IMR-90 (cell line): ENCODE data around the gene MDP1. TPM values are rescaled to one million over a fixed set of nuclear protein-coding genes. Genes with fewer than 3 reads are reported as not detected.

Source experiments
- ATAC-seq: fragments of 200-7000 bp; cut with Tn5 transposase; 2 replicates; pipeline ENCODE4 v1.9.1; 2020; ENCODE audit warnings: low read depth, mild to moderate bottlenecking, moderate library complexity
- BruUV-seq: library from RNA; stranded (reverse); fragments of 400-500 nt; replicated peaks from 2 replicates; lab custom pipeline; 2021; lab: Mats Ljungman, UMichigan
- CTCF ChIA-PET: fragments of 300-600 bp; formaldehyde crosslinking; extraction: SDS; loops from one replicate; lab custom pipeline; 2021; ENCODE audit warnings: antibody characterized with exemption; lab: Yijun Ruan, JAX
- POLR2A ChIA-PET: fragments of 300-600 bp; sonication (Branson Sonifier 250); formaldehyde crosslinking; loops from one replicate; lab custom pipeline; 2022; ENCODE audit warnings: antibody characterized with exemption; ENCODE audit not compliant: unreplicated experiment; lab: Charles Lee
- DNase-seq: peaks from one replicate; pipeline ENCODE4 v3.0.0; 2013
- H2AFZ ChIP-seq: replicated peaks from 2 replicates; pipeline ENCODE3; 2013; ENCODE audit warnings: low read length, mild to moderate bottlenecking; ENCODE audit not compliant: poor library complexity
- H2AK5ac ChIP-seq: 2 replicates; pipeline ENCODE4 v1.6.1; 2013; ENCODE audit warnings: low read depth, low read length, inconsistent platforms
- H2AK9ac ChIP-seq: replicated peaks from 2 replicates; pipeline ENCODE3; 2013; ENCODE audit warnings: mild to moderate bottlenecking, low read depth, low read length, moderate library complexity; ENCODE audit not compliant: poor library complexity
- H2BK120ac ChIP-seq: 2 replicates; pipeline ENCODE4 v1.6.1; 2013; ENCODE audit warnings: low read depth, low read length, inconsistent platforms
- H2BK15ac ChIP-seq: 3 replicates; pipeline ENCODE4 v1.6.1; 2013; ENCODE audit warnings: low read depth, low read length, inconsistent platforms
- H2BK20ac ChIP-seq: 2 replicates; pipeline ENCODE4 v1.6.1; 2013; ENCODE audit warnings: low read depth, mild to moderate bottlenecking, inconsistent platforms, low read length, moderate library complexity
- H2BK5ac ChIP-seq: 2 replicates; pipeline ENCODE4 v1.6.1; 2013; ENCODE audit warnings: mild to moderate bottlenecking, low read depth, low read length, inconsistent platforms; ENCODE audit not compliant: poor library complexity, severe bottlenecking
- H3K14ac ChIP-seq: replicated peaks from 2 replicates; pipeline ENCODE4 v1.6.1; 2013; ENCODE audit warnings: low read depth, low read length, inconsistent platforms
- H3K18ac ChIP-seq: 2 replicates; pipeline ENCODE4 v1.6.1; 2013; ENCODE audit warnings: low read depth, low read length, control low read depth
- H3K23ac ChIP-seq: 2 replicates; pipeline ENCODE4 v1.6.1; 2013; ENCODE audit warnings: low read depth, low read length, inconsistent platforms
- H3K27ac ChIP-seq: 2 replicates; pipeline ENCODE4 v1.5.1; 2013; ENCODE audit warnings: mild to moderate bottlenecking, control low read depth, low read length; ENCODE audit not compliant: insufficient read depth
- H3K27me3 ChIP-seq: 2 replicates; pipeline ENCODE4 v1.6.1; 2013; ENCODE audit warnings: low read length; ENCODE audit not compliant: control insufficient read depth, insufficient read depth
- H3K36me3 ChIP-seq: 2 replicates; pipeline ENCODE4 v1.6.1; 2013; ENCODE audit warnings: low read length, mixed read lengths; ENCODE audit not compliant: control insufficient read depth, insufficient read depth
- H3K4ac ChIP-seq: 2 replicates; pipeline ENCODE4 v1.6.1; 2013; ENCODE audit warnings: low read depth, low read length, inconsistent platforms
- H3K4me1 ChIP-seq: 2 replicates; pipeline ENCODE4 v1.6.1; 2013; ENCODE audit warnings: low read length, mixed read lengths; ENCODE audit not compliant: control insufficient read depth, insufficient read depth
- H3K4me2 ChIP-seq: 2 replicates; pipeline ENCODE4 v1.6.1; 2013; ENCODE audit warnings: low read depth, mild to moderate bottlenecking, control low read depth, low read length, moderate library complexity
- H3K4me3 ChIP-seq: 2 replicates; pipeline ENCODE4 v1.5.1; 2013; ENCODE audit warnings: low read depth, mild to moderate bottlenecking, control low read depth, low read length, moderate library complexity; ENCODE audit not compliant: insufficient read depth
- H3K56ac ChIP-seq: 2 replicates; pipeline ENCODE4 v1.6.1; 2013; ENCODE audit warnings: low read length, inconsistent platforms; ENCODE audit not compliant: insufficient read depth; ENCODE audit errors: extremely low read depth
- H3K79me1 ChIP-seq, 2 experiments: 2 replicates each; pipeline ENCODE4 v1.6.1; 2013; ENCODE audit warnings: low read length in 2 of 2, inconsistent platforms in 1 of 2, low read depth in 1 of 2
- H3K9ac ChIP-seq: 2 replicates; pipeline ENCODE4 v1.6.1; 2013; ENCODE audit warnings: low read depth, low read length, control low read depth
- H3K9me1 ChIP-seq: 2 replicates; pipeline ENCODE4 v1.6.1; 2013; ENCODE audit warnings: low read length, inconsistent platforms; ENCODE audit not compliant: insufficient read depth
- H3K9me3 ChIP-seq: 2 replicates; pipeline ENCODE4 v1.6.1; 2013; ENCODE audit warnings: low read length; ENCODE audit not compliant: control insufficient read depth, insufficient read depth
- H4K20me1 ChIP-seq: 2 replicates; pipeline ENCODE4 v1.6.1; 2013; ENCODE audit warnings: low read length, inconsistent platforms; ENCODE audit not compliant: insufficient read depth
- H4K5ac ChIP-seq: 2 replicates; pipeline ENCODE4 v1.6.1; 2013; ENCODE audit warnings: mild to moderate bottlenecking, low read depth, low read length, control low read depth
- H4K8ac ChIP-seq, 2 experiments: 2 replicates each; pipeline ENCODE4 v1.6.1; 2013; ENCODE audit warnings: low read depth in 2 of 2, low read length in 2 of 2, control low read depth in 1 of 2, inconsistent platforms in 1 of 2
- H4K91ac ChIP-seq: 2 replicates; pipeline ENCODE4 v1.6.1; 2013; ENCODE audit warnings: low read depth, low read length, inconsistent platforms; ENCODE audit not compliant: insufficient read depth
- BHLHE40 ChIP-seq: fragments of 150-350 bp; IDR thresholded peaks from 2 replicates; pipeline ENCODE4 v1.6.1; 2016; ENCODE audit warnings: mild to moderate bottlenecking, low read depth, low read length
- CEBPB ChIP-seq: IDR thresholded peaks from 2 replicates; pipeline ENCODE4 v1.6.1; 2012; ENCODE audit warnings: low read depth, low read length, improper control_type of control experiment
- CHD1 ChIP-seq: IDR thresholded peaks from 2 replicates; pipeline ENCODE4 v1.6.1; 2012; ENCODE audit warnings: low read depth, low read length, improper control_type of control experiment
- CTCF ChIP-seq: conservative IDR thresholded peaks from 2 replicates; pipeline ENCODE4 v1.5.1; 2012; ENCODE audit warnings: mild to moderate bottlenecking, low read depth, low read length, improper control_type of control experiment
- FOS ChIP-seq: fragments of 150-350 bp; IDR thresholded peaks from 2 replicates; pipeline ENCODE4 v1.6.1; 2016; ENCODE audit warnings: low read depth, low read length
- MAFK ChIP-seq: IDR thresholded peaks from 2 replicates; pipeline ENCODE4 v1.6.1; 2012; ENCODE audit warnings: low read depth, low read length, improper control_type of control experiment
- MAZ ChIP-seq: IDR thresholded peaks from 2 replicates; pipeline ENCODE4 v1.6.1; 2012; ENCODE audit warnings: low read depth, mild to moderate bottlenecking, low read length, improper control_type of control experiment, moderate library complexity, borderline replicate concordance
- MXI1 ChIP-seq: IDR thresholded peaks from 2 replicates; pipeline ENCODE4 v1.6.1; 2012; ENCODE audit warnings: low read depth, mild to moderate bottlenecking, low read length, moderate library complexity, borderline replicate concordance
- NFE2L2 ChIP-seq: fragments of 150-350 bp; IDR thresholded peaks from 2 replicates; pipeline ENCODE4 v1.6.1; 2016; ENCODE audit warnings: low read depth, mild to moderate bottlenecking, low read length
- POLR2A ChIP-seq: IDR thresholded peaks from 2 replicates; pipeline ENCODE4 v1.6.1; 2012; ENCODE audit warnings: mild to moderate bottlenecking, low read depth, low read length
- RAD21 ChIP-seq: IDR thresholded peaks from 2 replicates; pipeline ENCODE4 v1.6.1; 2012; ENCODE audit warnings: low read length, improper control_type of control experiment
- RCOR1 ChIP-seq: IDR thresholded peaks from 2 replicates; pipeline ENCODE4 v1.6.1; 2012; ENCODE audit warnings: mild to moderate bottlenecking, low read length, improper control_type of control experiment; ENCODE audit not compliant: insufficient replicate concordance
- RFX5 ChIP-seq: IDR thresholded peaks from 2 replicates; pipeline ENCODE4 v1.8.0; 2012; ENCODE audit warnings: low read depth, mild to moderate bottlenecking, low read length, moderate library complexity
- SMC3 ChIP-seq: fragments of 150-350 bp; IDR thresholded peaks from 2 replicates; pipeline ENCODE4 v1.6.1; 2016; ENCODE audit warnings: low read depth, mild to moderate bottlenecking, antibody characterized with exemption, low read length, moderate library complexity
- WGBS, 2 experiments: methylation state at CpG; one replicate each; pipeline versions ENCODE4 v1.1.5 to v1.1.7; 2013; ENCODE audit warnings: missing lambda C conversion rate in 2 of 2; ENCODE audit not compliant: insufficient read length in 1 of 2; ENCODE audit errors: extremely low coverage in 2 of 2; 5-methylcytosine and 5-hydroxymethylcytosine counted together
- dilution Hi-C: fragments of 300-500 bp; cut with HindIII; formaldehyde crosslinking; loops from one replicate; pipeline ENCODE4 v1.14.3; 2018; ENCODE audit warnings: low sequenced_read_pairs; ENCODE audit not compliant: unreplicated experiment
- in situ Hi-C: fragments of 300-500 bp; cut with MboI; formaldehyde crosslinking; loops from 3 replicates; pipeline ENCODE4 v1.14.3; 2019; ENCODE audit warnings: low sequenced_read_pairs, inconsistent platforms, mixed read lengths
- intact Hi-C: fragments of 100-400 bp; cut with micrococcal nuclease; formaldehyde crosslinking; loops from 2 replicates; pipeline ENCODE4 v1.10.0; 2022
- polyA plus RNA-seq, 3 experiments: library from polyadenylated mRNA; depleted of rRNA; stranded (reverse); fragments of >200 nt; gene quantifications; 2 replicates each; pipeline ENCODE4 v1.2.3, GENCODE V29; 2012; ENCODE audit warnings: low replicate concordance in 1 of 3
- total RNA-seq: library from RNA; depleted of rRNA; stranded (reverse); fragments of >200 nt; gene quantifications from 2 replicates; pipeline ENCODE4 v1.2.3, GENCODE V29; 2012
- TF ChIP-seq, protein P1 (sequence below): fragments of 150-350 bp; IDR thresholded peaks from 2 replicates; pipeline ENCODE4 v1.6.1; 2016; ENCODE audit warnings: low read depth, mild to moderate bottlenecking, low read length, moderate library complexity, borderline replicate concordance
- TF ChIP-seq, protein P2 (sequence below): fragments of 150-350 bp; IDR thresholded peaks from 2 replicates; pipeline ENCODE4 v1.6.1; 2017; ENCODE audit warnings: mild to moderate bottlenecking, antibody characterized with exemption, low read length, low read depth

Gene MDP1
- total and polyA plus RNA-seq, 2 of the 4 experiments (the other 2 are of a cell fraction) = 15.1 to 17.8 TPM

DNA sequence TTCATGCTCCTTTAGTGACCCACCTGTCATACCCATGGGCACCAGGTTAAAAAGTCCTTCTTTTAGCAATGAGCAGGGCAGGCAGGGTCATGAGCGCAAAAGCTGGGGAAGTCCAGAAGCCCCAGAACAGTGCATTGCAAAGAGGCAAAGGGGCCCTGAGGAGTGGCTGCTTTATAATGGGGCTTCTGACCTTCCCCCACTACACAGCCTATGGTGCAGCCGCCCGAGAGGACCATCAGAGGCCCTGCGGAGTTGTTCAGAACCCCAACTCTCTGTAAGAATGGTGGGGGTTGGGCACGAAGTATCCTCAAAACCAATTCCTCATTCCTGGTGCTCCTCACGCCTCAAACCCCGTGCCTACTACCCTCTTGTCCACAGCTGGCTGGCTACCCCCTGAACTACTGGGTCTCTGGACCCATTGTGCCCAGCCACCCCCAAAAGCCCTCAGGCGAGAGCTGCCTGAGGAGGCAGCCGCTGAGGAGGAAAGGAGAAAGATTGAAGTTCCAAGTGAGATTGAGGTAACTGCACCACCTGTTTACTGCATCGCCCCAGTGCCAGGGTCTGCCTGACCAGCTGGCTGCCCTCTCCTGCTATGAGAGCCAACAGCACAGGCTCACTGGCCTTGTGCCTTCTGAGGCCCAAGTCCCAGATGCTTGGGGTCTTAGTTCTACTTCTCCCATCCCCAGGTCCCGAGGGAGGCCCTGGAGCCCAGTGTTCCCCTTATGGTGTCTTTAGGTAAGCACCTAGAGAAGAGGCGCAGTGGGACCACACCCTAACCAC is 37.3 kb downstream of the MDP1 start:
- Histone ChIP-seq H3K4me2 (no peak overlapping the region), H2AK5ac (no peak overlapping the region), H3K4me1 (peaks cover 2% of the 10 kb centered on the region; the same call in 1 of the 2 replicates), H3K14ac (no peak overlapping the region), H3K27ac (no peak overlapping the region), H4K20me1 (no peaks in the 10 kb centered on the region), H4K5ac (no peak overlapping the region), H2BK5ac (no peak overlapping the region), H3K23ac (no peak overlapping the region), H3K18ac (no peak overlapping the region), H3K9me3 (no peaks in the 10 kb centered on the region), H4K8ac (no peak overlapping the region), H3K9ac (no peak overlapping the region), H3K4me3 (no peak overlapping the region), H2BK20ac (no peak overlapping the region), H3K36me3 (peaks cover 62% of the 10 kb centered on the region), H2BK15ac (no peak overlapping the region), H3K4ac (no peak overlapping the region), H3K27me3 (no peaks in the 10 kb centered on the region), H3K9me1 (no peaks in the 10 kb centered on the region), H3K79me1 (no peaks in the 10 kb centered on the region; a peak in 1 of 4 replicates), H4K91ac (no peak overlapping the region), H3K56ac (no peak overlapping the region), H2AFZ (no peak overlapping the region), H2AK9ac (no peak overlapping the region), H2BK120ac (no peak overlapping the region)
- intact Hi-C loops = no loop called here
- TF ChIP-seq MXI1 (no peak), NFE2L2 (no peak), CHD1 (no peak), RFX5 (no peak), RCOR1 (no peak), BHLHE40 (no peak), FOS (no peak), RAD21 (no peak), POLR2A (no peak), SMC3 (no peak), CEBPB (no peak), MAFK (no peak), CTCF (no peak), MAZ (no peak)
- TF ChIP-seq, protein P1, sequence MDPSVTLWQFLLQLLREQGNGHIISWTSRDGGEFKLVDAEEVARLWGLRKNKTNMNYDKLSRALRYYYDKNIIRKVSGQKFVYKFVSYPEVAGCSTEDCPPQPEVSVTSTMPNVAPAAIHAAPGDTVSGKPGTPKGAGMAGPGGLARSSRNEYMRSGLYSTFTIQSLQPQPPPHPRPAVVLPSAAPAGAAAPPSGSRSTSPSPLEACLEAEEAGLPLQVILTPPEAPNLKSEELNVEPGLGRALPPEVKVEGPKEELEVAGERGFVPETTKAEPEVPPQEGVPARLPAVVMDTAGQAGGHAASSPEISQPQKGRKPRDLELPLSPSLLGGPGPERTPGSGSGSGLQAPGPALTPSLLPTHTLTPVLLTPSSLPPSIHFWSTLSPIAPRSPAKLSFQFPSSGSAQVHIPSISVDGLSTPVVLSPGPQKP = no peak
- TF ChIP-seq, protein P2, sequence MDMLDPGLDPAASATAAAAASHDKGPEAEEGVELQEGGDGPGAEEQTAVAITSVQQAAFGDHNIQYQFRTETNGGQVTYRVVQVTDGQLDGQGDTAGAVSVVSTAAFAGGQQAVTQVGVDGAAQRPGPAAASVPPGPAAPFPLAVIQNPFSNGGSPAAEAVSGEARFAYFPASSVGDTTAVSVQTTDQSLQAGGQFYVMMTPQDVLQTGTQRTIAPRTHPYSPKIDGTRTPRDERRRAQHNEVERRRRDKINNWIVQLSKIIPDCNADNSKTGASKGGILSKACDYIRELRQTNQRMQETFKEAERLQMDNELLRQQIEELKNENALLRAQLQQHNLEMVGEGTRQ = no peak
- ChIA-PET CTCF (no interaction called here), POLR2A (no interaction called here)
- in situ Hi-C loops = no loop called here
- no peak for DNase-seq
- BruUV-seq = no TSS peak
- ATAC-seq = no peak
- no CpG with 5 or more reads among the region's 12 CpGs for WGBS, 2 experiments
- dilution Hi-C loops = no loop called here
